T-helper 1 cell (primary cell): ENCODE measurements around the gene OR5K3.

Source experiments
- DNase-seq, 5 donors: peaks; one replicate each; pipeline ENCODE4 v3.0.0-alpha.2; 2012 to 2020

The OR5K3 gene

DNA sequence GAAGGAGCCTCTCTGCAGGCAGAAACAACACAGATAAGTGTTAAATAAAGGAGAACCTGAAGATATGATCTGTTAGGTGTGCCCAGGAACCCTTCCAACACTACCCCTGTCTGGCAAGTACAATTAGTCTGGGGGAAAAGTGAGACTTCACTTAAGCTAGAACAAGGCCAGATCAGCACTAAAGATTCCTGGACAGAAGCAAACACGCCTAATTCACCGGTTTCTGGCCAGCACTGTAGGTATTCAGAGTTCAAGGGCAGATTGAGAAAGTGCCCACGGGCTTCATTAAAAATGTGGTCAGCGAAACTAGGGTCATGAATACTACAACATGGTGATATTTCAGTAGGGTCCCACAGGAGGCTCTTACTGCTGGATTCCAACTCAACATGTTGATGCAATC is 43.9 kb downstream of the OR5K3 start:
- no peak for DNase-seq

DNA sequence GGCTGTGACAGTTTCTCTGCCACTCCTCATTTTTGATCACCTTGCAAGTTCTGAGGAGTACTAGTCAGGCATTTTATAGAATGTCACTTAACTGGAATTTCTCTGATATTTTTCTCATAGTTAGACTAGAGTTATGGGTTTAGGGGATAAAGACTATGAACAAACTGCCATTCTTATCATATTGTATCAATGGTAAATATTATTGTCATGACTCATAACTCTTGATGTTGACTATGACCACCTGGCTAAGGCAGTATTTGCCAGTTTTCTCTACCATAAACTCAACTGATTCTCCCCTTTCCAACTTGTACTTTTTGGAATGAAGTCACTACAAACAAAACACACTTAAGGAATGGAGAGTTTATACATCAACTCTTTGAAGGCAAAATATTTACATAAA is 49.8 kb downstream of the OR5K3 start:
- no peak for DNase-seq
